B cell (primary cell): ENCODE measurements around the gene GBX1. TPM values are rescaled to one million over a fixed set of nuclear protein-coding genes. Genes with fewer than 3 reads are reported as not detected.

Experiments
- ATAC-seq: fragments of 200-7000 bp; cut with Tn5 transposase; one replicate; pipeline ENCODE4 v1.10.0; 2021; ENCODE audit warnings: low read depth, mild to moderate bottlenecking, moderate number of reproducible peaks, moderate library complexity
- CTCF ChIA-PET: fragments of 350-600 bp; sonication (Branson Sonifier 250); formaldehyde crosslinking; loops from one replicate; lab custom pipeline; 2021; ENCODE audit warnings: antibody characterized with exemption, inconsistent platforms; lab: Charles Lee
- POLR2A ChIA-PET: fragments of 350-600 bp; sonication (Branson Sonifier 250); formaldehyde crosslinking; loops from one replicate; lab custom pipeline; 2021; ENCODE audit warnings: antibody characterized with exemption; lab: Charles Lee
- DNase-seq: peaks from one replicate; pipeline ENCODE4 v3.0.0; 2013
- H2AFZ ChIP-seq: 2 replicates; pipeline ENCODE4 v1.6.1; 2012; ENCODE audit warnings: mild to moderate bottlenecking, low read depth, low read length; ENCODE audit not compliant: insufficient read depth, poor library complexity, severe bottlenecking
- H3K27ac ChIP-seq, 2 donors: 1 replicate in 1 of 2; 2 replicates in 1 of 2; pipeline ENCODE4 v1.5.1; 2012 to 2013; ENCODE audit warnings: low read length in 2 of 2, mild to moderate bottlenecking in 2 of 2, moderate library complexity in 1 of 2
- H3K27me3 ChIP-seq, 4 experiments: fragments of 200-600 bp in 1 of 4; sonication (generic) in 1 of 4; replicated peaks in 1 of 4; 1 replicate in 2 of 4; 2 replicates in 2 of 4; pipeline versions ENCODE4 v1.6.1 to v1.7.0; 2013 to 2016; ENCODE audit warnings: low read length in 3 of 4, mild to moderate bottlenecking in 2 of 4, mixed read lengths in 1 of 4, moderate library complexity in 1 of 4; ENCODE audit not compliant: insufficient read depth in 4 of 4, control insufficient read depth in 3 of 4; ENCODE audit errors: control extremely low read depth in 1 of 4
- H3K36me3 ChIP-seq, 2 experiments: replicated peaks in 1 of 2; 1 replicate in 1 of 2; 2 replicates in 1 of 2; pipeline versions ENCODE4 v1.6.1 to v1.7.1; 2013; ENCODE audit warnings: low read length in 1 of 2; ENCODE audit not compliant: insufficient read depth in 2 of 2, control insufficient read depth in 1 of 2; ENCODE audit errors: control extremely low read depth in 1 of 2, extremely low read depth in 1 of 2
- H3K4me1 ChIP-seq, 2 donors: fragments of 200-600 bp in 1 of 2; sonication (generic) in 1 of 2; 1 replicate in 1 of 2; 2 replicates in 1 of 2; pipeline versions ENCODE4 v1.5.1 to v1.6.1; 2013 to 2017; ENCODE audit warnings: low read length in 2 of 2; ENCODE audit not compliant: control insufficient read depth in 2 of 2, insufficient read depth in 2 of 2
- H3K4me2 ChIP-seq: replicated peaks from 2 replicates; pipeline ENCODE3; 2012; ENCODE audit warnings: mild to moderate bottlenecking, low read depth, low read length; ENCODE audit not compliant: poor library complexity, severe bottlenecking
- H3K4me3 ChIP-seq, 5 experiments: fragments of 200-600 bp in 1 of 5; sonication (generic) in 1 of 5; 1 replicate in 3 of 5; 2 replicates in 2 of 5; pipeline versions ENCODE4 v1.5.1 to v1.7.0; 2011 to 2016; ENCODE audit warnings: low read length in 4 of 5, mild to moderate bottlenecking in 4 of 5, low read depth in 2 of 5, control low read depth in 1 of 5, moderate library complexity in 1 of 5; ENCODE audit not compliant: insufficient read depth in 1 of 5; ENCODE audit errors: control extremely low read depth in 1 of 5, extremely low read depth in 1 of 5
- H3K79me2 ChIP-seq: fragments of 200-600 bp; sonication (generic); one replicate; pipeline ENCODE4 v1.6.0; 2016; ENCODE audit warnings: low read length; ENCODE audit not compliant: control insufficient read depth, insufficient read depth
- H3K9ac ChIP-seq: fragments of 200-600 bp; sonication (generic); 2 replicates; pipeline ENCODE4 v1.6.1; 2017; ENCODE audit warnings: mild to moderate bottlenecking, low read length, moderate library complexity
- H3K9me3 ChIP-seq, 3 donors: one replicate each; pipeline versions ENCODE4 v1.6.1 to v1.7.1; 2013; ENCODE audit warnings: low read length in 2 of 3; ENCODE audit not compliant: control insufficient read depth in 2 of 3, insufficient read depth in 1 of 3; ENCODE audit errors: control extremely low read depth in 1 of 3
- H4K20me1 ChIP-seq: 2 replicates; pipeline ENCODE4 v1.6.0; 2012; ENCODE audit warnings: mild to moderate bottlenecking, low read length; ENCODE audit not compliant: insufficient read depth, control insufficient read depth, poor library complexity, severe bottlenecking
- H3K27ac Mint-ChIP-seq: one replicate; pipeline ENCODE4 v1.8.0; 2021; ENCODE audit warnings: mixed read lengths
- H3K27me3 Mint-ChIP-seq: one replicate; pipeline ENCODE4 v1.8.0; 2021; ENCODE audit warnings: mixed read lengths
- H3K4me1 Mint-ChIP-seq: one replicate; pipeline ENCODE4 v1.8.0; 2021; ENCODE audit warnings: mixed read lengths
- H3K4me3 Mint-ChIP-seq: one replicate; pipeline ENCODE4 v1.8.0; 2021; ENCODE audit warnings: mixed read lengths
- H3K9me3 Mint-ChIP-seq: one replicate; pipeline ENCODE4 v1.8.0; 2022; ENCODE audit warnings: mixed read lengths; ENCODE audit not compliant: insufficient read depth
- EZH2 ChIP-seq: IDR thresholded peaks from 2 replicates; pipeline ENCODE4 v1.6.1; 2012; ENCODE audit warnings: borderline replicate concordance, low read depth, mild to moderate bottlenecking, moderate library complexity, low read length; ENCODE audit not compliant: insufficient read depth, poor library complexity, severe bottlenecking
- WGBS: methylation state at CpG from one replicate; pipeline ENCODE4 v1.1.5; 2013; ENCODE audit warnings: missing lambda C conversion rate; ENCODE audit not compliant: insufficient coverage; 5-methylcytosine and 5-hydroxymethylcytosine counted together
- intact Hi-C: fragments of 100-400 bp; cut with micrococcal nuclease; formaldehyde crosslinking; loops from one replicate; pipeline ENCODE4 v1.10.0; 2022
- polyA plus RNA-seq: library from polyadenylated mRNA; depleted of rRNA; stranded (reverse); fragments of >200 nt; gene quantifications from 2 replicates; pipeline ENCODE4 v1.2.3, GENCODE V29; 2012
- total RNA-seq, 2 donors: library from RNA; stranded (reverse); fragments of 120-200 nt in 1 of 2; gene quantifications; 1 replicate in 1 of 2; 2 replicates in 1 of 2; pipeline versions ENCODE4 v1.2.3 to v1.2.4, GENCODE V29; 2013 to 2022
- TF ChIP-seq, protein P1 (sequence below): fragments of 200-600 bp; IDR thresholded peaks from one replicate; pipeline ENCODE4 v1.8.0; 2022; ENCODE audit warnings: antibody characterized with exemption, mild to moderate bottlenecking

Gene GBX1
- total and polyA plus RNA-seq, 2 donors (not counting 1 experiment from before 2014, with no cell fraction given): not detected

DNA sequence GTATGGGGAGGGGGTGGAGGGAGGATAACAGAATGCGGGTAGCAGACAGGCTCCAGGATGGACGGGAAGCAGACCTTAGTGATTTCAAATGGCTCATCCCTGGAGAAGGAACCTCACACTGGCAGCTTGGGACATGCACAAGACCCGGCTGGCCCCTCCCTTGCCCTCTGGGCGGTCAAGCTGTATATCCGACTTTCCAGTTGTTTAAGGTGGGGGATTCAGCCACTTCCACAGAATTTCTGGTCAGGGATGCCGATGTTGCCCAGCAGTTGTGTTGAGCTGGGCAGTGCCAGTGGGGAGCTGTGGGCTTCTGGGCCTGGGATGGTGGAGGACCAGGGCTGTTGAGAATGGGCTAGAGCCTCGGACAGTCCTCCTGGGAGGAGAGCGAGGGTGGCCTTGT is 38.8 kb downstream of the GBX1 start:
- no peak overlapping the region for H3K4me3 ChIP-seq
- peaks cover 3% of the 10 kb centered on the region for H3K4me1 Mint-ChIP-seq
- no peaks in the 10 kb centered on the region for H3K9me3 Mint-ChIP-seq
- DNase-seq (no peak), ATAC-seq (no peak)
- no peak overlapping the region for H3K9ac ChIP-seq
- ChIA-PET POLR2A (no interaction called here), CTCF (no interaction called here)
- no peaks in the 10 kb centered on the region for H3K79me2 ChIP-seq
- peaks cover 3% of the 10 kb centered on the region for H3K27me3 Mint-ChIP-seq
- H3K4me2 ChIP-seq: no peak overlapping the region
- no peak overlapping the region for H3K27ac Mint-ChIP-seq
- 57% methylated on average over 4 of the region's 8 CpGs for WGBS
- no peaks in the 10 kb centered on the region for H4K20me1 ChIP-seq
- H2AFZ ChIP-seq: no peak overlapping the region
- H3K4me1 ChIP-seq: peaks cover 0 to 6% of the 10 kb centered on the region in 2 donors
- no peak overlapping the region for H3K27ac ChIP-seq
- intact Hi-C loops: no loop called here
- no peak overlapping the region for H3K4me3 Mint-ChIP-seq
- H3K9me3 ChIP-seq: no peaks in the 10 kb centered on the region
- no peaks in the 10 kb centered on the region for H3K27me3 ChIP-seq
- no peaks in the 10 kb centered on the region for H3K36me3 ChIP-seq
- TF ChIP-seq, protein P1, sequence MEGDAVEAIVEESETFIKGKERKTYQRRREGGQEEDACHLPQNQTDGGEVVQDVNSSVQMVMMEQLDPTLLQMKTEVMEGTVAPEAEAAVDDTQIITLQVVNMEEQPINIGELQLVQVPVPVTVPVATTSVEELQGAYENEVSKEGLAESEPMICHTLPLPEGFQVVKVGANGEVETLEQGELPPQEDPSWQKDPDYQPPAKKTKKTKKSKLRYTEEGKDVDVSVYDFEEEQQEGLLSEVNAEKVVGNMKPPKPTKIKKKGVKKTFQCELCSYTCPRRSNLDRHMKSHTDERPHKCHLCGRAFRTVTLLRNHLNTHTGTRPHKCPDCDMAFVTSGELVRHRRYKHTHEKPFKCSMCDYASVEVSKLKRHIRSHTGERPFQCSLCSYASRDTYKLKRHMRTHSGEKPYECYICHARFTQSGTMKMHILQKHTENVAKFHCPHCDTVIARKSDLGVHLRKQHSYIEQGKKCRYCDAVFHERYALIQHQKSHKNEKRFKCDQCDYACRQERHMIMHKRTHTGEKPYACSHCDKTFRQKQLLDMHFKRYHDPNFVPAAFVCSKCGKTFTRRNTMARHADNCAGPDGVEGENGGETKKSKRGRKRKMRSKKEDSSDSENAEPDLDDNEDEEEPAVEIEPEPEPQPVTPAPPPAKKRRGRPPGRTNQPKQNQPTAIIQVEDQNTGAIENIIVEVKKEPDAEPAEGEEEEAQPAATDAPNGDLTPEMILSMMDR: no peak
- no peak for TF ChIP-seq EZH2

DNA sequence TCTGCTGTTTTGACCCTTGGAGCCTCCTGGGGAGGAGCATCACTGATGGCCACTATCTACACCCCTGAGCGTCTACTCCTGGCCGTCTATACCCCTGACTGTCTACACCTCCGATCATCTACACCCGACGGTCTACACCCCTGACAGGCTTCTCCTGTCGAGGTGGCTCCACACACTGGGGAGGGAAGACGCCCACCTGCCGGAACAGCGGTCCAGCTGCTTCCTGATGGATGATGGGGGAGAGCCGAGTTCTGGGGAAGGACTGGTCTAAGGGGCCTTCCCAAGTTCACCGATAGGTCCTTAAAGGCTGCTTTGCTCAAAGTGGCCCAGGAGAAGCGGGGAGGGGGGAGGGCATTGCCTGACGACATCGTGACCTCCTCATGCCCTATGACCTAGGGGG is 39.4 kb downstream of the GBX1 start:
- no peaks in the 10 kb centered on the region for H3K9me3 ChIP-seq
- intact Hi-C loops: no loop called here
- POLR2A ChIA-PET: no interaction called here
- no peak overlapping the region for H3K4me2 ChIP-seq
- no peak overlapping the region for H3K4me3 ChIP-seq
- H3K9ac ChIP-seq: no peak overlapping the region
- 84% methylated on average over 8 of the region's 14 CpGs for WGBS
- DNase-seq: no peak
- no peak overlapping the region for H2AFZ ChIP-seq
- peaks cover 0 to 6% of the 10 kb centered on the region in 2 donors for H3K4me1 ChIP-seq
- no peaks in the 10 kb centered on the region for H4K20me1 ChIP-seq
- TF ChIP-seq EZH2: no peak
- TF ChIP-seq, protein P1: no peak
- H3K79me2 ChIP-seq: no peaks in the 10 kb centered on the region
- ATAC-seq: no peak
- CTCF ChIA-PET: interaction anchor here (1.4 kb wide), 1 partner anchor 8 kb away, joined by 3 read pairs; no protein-coding TSS in a partner anchor
- no peaks in the 10 kb centered on the region for H3K36me3 ChIP-seq
- no peak overlapping the region for H3K27ac ChIP-seq
- no peaks in the 10 kb centered on the region for H3K9me3 Mint-ChIP-seq
- H3K27me3 Mint-ChIP-seq: peaks cover 3% of the 10 kb centered on the region
- no peak overlapping the region for H3K4me3 Mint-ChIP-seq
- no peak overlapping the region for H3K27ac Mint-ChIP-seq
- peaks cover 3% of the 10 kb centered on the region for H3K4me1 Mint-ChIP-seq
- H3K27me3 ChIP-seq: no peaks in the 10 kb centered on the region
